SK-N-SH treated with all-trans-retinoic acid at 6 μM for 48 hours (cell line): Measurements from ENCODE around the gene CSGALNACT2.

Experiments used
- ATAC-seq: fragments of 200-7000 bp; cut with Tn5 transposase; 3 replicates; pipeline ENCODE4 v1.9.1; 2020; ENCODE audit warnings: mild to moderate bottlenecking, moderate library complexity
- ARNTL ChIP-seq: fragments of 450-650 bp; formaldehyde crosslinking; IDR thresholded peaks from 2 replicates; pipeline ENCODE4 v1.5.0; 2020; ENCODE audit warnings: low read depth, mild to moderate bottlenecking, moderate library complexity, borderline replicate concordance
- CSDC2 ChIP-seq: fragments of 250-450 bp; sonication (Bioruptor Pico); IDR thresholded peaks from 2 replicates; pipeline ENCODE4 v1.5.0; 2020; ENCODE audit warnings: mild to moderate bottlenecking, moderate library complexity
- CSRNP3 ChIP-seq: fragments of 250-450 bp; sonication (Bioruptor Pico); IDR thresholded peaks from 2 replicates; pipeline ENCODE4 v1.5.1; 2021; ENCODE audit warnings: mild to moderate bottlenecking, moderate library complexity
- GLIS3 ChIP-seq: fragments of 250-450 bp; sonication (Bioruptor Pico); IDR thresholded peaks from 2 replicates; pipeline ENCODE4 v1.5.0; 2020; ENCODE audit warnings: mild to moderate bottlenecking, moderate library complexity
- ISL1 ChIP-seq: fragments of 250-450 bp; sonication (Bioruptor Pico); IDR thresholded peaks from 2 replicates; pipeline ENCODE4 v2.1.2; 2022; ENCODE audit warnings: mild to moderate bottlenecking, moderate library complexity
- POU6F1 ChIP-seq: fragments of 250-450 bp; sonication (Bioruptor Pico); IDR thresholded peaks from 2 replicates; pipeline ENCODE4 v1.8.0; 2021; ENCODE audit warnings: low read depth, mild to moderate bottlenecking, moderate library complexity, borderline replicate concordance
- RARB ChIP-seq: fragments of 250-450 bp; sonication (Bioruptor Pico); IDR thresholded peaks from 2 replicates; pipeline ENCODE4 v1.8.0; 2021; ENCODE audit warnings: mild to moderate bottlenecking, moderate library complexity
- SNAI2 ChIP-seq: fragments of 250-450 bp; sonication (Bioruptor Pico); IDR thresholded peaks from 2 replicates; pipeline ENCODE4 v1.5.0; 2020; ENCODE audit warnings: mild to moderate bottlenecking, moderate library complexity
- TCF4 ChIP-seq: fragments of 250-450 bp; sonication (Bioruptor Pico); IDR thresholded peaks from 2 replicates; pipeline ENCODE4 v1.8.0; 2021; ENCODE audit warnings: mild to moderate bottlenecking, moderate library complexity, borderline replicate concordance
- TOX ChIP-seq: fragments of 250-450 bp; sonication (Bioruptor Pico); IDR thresholded peaks from 2 replicates; pipeline ENCODE4 v1.8.0; 2021; ENCODE audit warnings: mild to moderate bottlenecking, moderate library complexity, borderline replicate concordance
- TSHZ2 ChIP-seq: fragments of 250-450 bp; sonication (Bioruptor Pico); IDR thresholded peaks from 2 replicates; pipeline ENCODE4 v1.5.0; 2020; ENCODE audit warnings: mild to moderate bottlenecking, moderate library complexity
- ZC3H10 ChIP-seq: fragments of 250-450 bp; sonication (Bioruptor Pico); IDR thresholded peaks from 2 replicates; pipeline ENCODE4 v1.5.1; 2021; ENCODE audit warnings: mild to moderate bottlenecking, moderate library complexity
- ZFP3 ChIP-seq: fragments of 250-450 bp; sonication (Bioruptor Pico); IDR thresholded peaks from 2 replicates; pipeline ENCODE4 v1.5.0; 2020; ENCODE audit warnings: mild to moderate bottlenecking, moderate library complexity
- ZFP30 ChIP-seq: fragments of 450-650 bp; formaldehyde crosslinking; IDR thresholded peaks from 2 replicates; pipeline ENCODE4 v1.5.0; 2022; ENCODE audit warnings: mild to moderate bottlenecking, moderate library complexity
- ZNF565 ChIP-seq: fragments of 450-650 bp; formaldehyde crosslinking; conservative IDR thresholded peaks from 2 replicates; pipeline ENCODE4 v1.5.0; 2020; ENCODE audit warnings: low read depth, mild to moderate bottlenecking, moderate library complexity
- ZNF70 ChIP-seq: fragments of 450-650 bp; formaldehyde crosslinking; IDR thresholded peaks from 2 replicates; pipeline ENCODE4 v1.5.0; 2020; ENCODE audit warnings: mild to moderate bottlenecking, moderate library complexity
- ZNF8 ChIP-seq: fragments of 450-650 bp; formaldehyde crosslinking; IDR thresholded peaks from 2 replicates; pipeline ENCODE4 v1.5.0; 2020; ENCODE audit warnings: mild to moderate bottlenecking, moderate library complexity
- TF ChIP-seq, protein P1 (sequence below): fragments of 250-450 bp; sonication (Bioruptor Pico); IDR thresholded peaks from 2 replicates; pipeline ENCODE4 v1.8.0; 2020; ENCODE audit warnings: mild to moderate bottlenecking, moderate library complexity, borderline replicate concordance
- TF ChIP-seq, protein P2 (sequence below): fragments of 250-450 bp; sonication (Bioruptor Pico); IDR thresholded peaks from 2 replicates; pipeline ENCODE4 v1.5.1; 2020; ENCODE audit warnings: low read depth, mild to moderate bottlenecking, moderate library complexity

The CSGALNACT2 gene

DNA sequence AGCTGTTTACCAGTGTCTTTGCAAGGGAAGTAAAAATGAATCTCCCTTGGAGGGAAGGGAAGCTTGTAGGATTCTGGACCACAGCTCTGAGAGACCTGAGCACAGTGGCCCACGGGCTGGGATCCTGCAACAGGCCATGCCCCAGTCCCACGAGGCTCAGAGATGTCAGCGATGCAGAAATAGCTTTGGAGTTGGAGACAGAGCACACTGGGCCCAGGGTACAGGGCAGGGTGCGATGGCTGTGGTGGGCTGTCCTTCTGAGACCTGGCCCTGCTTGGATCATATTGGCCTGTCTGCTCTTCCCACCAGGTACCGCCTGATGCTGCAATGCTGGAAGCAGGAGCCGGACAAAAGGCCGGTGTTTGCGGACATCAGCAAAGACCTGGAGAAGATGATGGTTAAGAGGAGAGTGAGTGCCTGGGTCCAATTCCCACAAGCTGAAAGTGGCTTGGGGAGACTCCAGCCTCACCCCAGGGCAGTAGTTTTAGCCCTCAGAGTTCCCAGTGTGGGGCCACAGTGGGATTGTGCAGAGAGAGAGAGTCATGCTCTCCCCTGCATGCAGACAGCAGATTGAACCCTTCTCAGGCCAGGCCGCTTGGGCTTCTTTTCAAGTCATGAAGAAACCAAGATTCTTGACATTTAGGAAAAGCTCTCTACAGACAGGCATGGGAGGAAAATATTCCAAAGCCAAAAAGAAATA, 13.5 kb upstream of the CSGALNACT2 start (continued):
- TF ChIP-seq, protein P1, sequence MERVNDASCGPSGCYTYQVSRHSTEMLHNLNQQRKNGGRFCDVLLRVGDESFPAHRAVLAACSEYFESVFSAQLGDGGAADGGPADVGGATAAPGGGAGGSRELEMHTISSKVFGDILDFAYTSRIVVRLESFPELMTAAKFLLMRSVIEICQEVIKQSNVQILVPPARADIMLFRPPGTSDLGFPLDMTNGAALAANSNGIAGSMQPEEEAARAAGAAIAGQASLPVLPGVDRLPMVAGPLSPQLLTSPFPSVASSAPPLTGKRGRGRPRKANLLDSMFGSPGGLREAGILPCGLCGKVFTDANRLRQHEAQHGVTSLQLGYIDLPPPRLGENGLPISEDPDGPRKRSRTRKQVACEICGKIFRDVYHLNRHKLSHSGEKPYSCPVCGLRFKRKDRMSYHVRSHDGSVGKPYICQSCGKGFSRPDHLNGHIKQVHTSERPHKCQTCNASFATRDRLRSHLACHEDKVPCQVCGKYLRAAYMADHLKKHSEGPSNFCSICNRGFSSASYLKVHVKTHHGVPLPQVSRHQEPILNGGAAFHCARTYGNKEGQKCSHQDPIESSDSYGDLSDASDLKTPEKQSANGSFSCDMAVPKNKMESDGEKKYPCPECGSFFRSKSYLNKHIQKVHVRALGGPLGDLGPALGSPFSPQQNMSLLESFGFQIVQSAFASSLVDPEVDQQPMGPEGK (CRISPR knock-in tag) = no peak
- TF ChIP-seq ZNF8 (CRISPR knock-in tag) = no peak

DNA sequence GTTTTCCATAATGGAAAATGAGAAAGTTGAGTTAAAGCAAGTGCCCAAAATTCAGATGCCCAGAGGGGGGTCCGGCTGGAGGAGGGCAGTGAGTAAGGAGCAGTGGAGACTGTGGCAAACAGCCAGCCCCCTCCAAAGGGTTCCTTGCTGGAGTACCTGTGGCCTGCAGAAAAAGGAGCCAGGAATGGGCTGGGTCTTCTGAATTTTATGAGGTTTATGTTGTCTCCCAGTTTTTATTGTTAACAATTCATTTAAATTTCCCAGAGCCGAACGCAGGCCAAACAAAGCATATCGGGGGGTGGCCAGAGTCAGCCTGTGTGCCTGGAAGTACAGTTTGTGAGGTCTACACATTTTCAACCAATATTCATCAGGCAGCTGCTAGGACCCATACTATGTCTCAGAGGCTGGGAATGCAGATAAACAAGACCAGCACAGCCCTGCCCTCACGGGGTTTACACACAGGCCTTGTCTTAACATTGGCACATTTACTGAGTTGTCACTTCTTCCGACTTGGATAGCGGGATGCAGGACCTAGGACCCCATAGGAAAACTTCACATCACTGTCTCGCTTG, 12.9 kb upstream of the CSGALNACT2 start:
- ATAC-seq = no peak
- no peak for TF ChIP-seq ISL1
- no peak for TF ChIP-seq ZFP3 (CRISPR knock-in tag)
- TF ChIP-seq ZNF565 (CRISPR knock-in tag) = no peak
- TF ChIP-seq ARNTL (CRISPR knock-in tag) = no peak
- no peak for TF ChIP-seq ZFP30 (CRISPR knock-in tag)
- TF ChIP-seq TCF4 (CRISPR knock-in tag) = no peak
- no peak for TF ChIP-seq ZNF70 (CRISPR knock-in tag)
- TF ChIP-seq CSRNP3 (CRISPR knock-in tag) = no peak
- no peak for TF ChIP-seq TOX (CRISPR knock-in tag)
- TF ChIP-seq POU6F1 (CRISPR knock-in tag) = no peak
- no peak for TF ChIP-seq GLIS3 (CRISPR knock-in tag)
- TF ChIP-seq, all 23 proteins: peak for 0

DNA sequence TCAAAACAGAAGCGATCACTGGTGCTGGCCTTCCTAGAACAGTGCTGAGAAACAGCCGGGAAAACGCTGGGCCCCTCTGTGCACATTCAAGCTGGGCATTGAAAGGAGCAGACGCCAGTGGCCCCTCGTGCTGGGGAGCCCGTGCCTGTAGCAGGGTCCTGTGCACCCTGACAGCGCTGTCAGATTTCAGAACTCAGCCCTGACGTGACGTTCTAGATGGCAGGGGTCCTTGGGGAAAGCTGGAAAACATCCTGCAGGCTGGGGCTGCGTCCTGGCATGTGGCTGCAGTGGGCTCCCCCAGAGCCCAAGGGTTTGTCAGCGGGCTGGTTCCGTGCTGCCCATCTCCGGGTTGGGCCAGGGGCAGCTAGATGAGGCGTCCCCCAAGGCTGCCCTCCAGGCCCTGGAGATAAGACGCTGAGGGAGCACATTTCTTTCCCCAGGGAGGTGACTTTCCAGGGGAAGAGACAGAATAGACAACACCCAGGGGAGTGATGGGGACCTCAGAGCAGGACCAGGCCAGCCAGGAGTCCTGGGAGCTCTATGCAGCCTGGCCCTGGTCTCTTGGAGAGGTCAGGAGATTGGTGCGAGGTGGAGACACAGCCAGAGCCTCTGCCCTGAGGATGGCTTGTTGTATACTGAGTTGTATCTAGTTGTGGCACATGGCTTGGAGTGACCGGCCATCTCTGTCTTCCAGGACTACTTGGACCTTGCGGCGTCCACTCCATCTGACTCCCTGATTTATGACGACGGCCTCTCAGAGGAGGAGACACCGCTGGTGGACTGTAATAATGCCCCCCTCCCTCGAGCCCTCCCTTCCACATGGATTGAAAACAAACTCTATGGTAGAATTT, 12.1 kb upstream of the CSGALNACT2 start:
- no peak for ATAC-seq
- TF ChIP-seq CSDC2 (CRISPR knock-in tag) (no peak), ZC3H10 (no peak), ZNF8 (CRISPR knock-in tag) (no peak), ZNF70 (CRISPR knock-in tag) (no peak), ISL1 (no peak), ZFP30 (CRISPR knock-in tag) (no peak), SNAI2 (CRISPR knock-in tag) (no peak), ZFP3 (CRISPR knock-in tag) (no peak), CSRNP3 (CRISPR knock-in tag) (no peak), RARB (CRISPR knock-in tag) (no peak), TOX (CRISPR knock-in tag) (no peak), ZNF565 (CRISPR knock-in tag) (no peak), TSHZ2 (CRISPR knock-in tag) (no peak)
- TF ChIP-seq, protein P2, sequence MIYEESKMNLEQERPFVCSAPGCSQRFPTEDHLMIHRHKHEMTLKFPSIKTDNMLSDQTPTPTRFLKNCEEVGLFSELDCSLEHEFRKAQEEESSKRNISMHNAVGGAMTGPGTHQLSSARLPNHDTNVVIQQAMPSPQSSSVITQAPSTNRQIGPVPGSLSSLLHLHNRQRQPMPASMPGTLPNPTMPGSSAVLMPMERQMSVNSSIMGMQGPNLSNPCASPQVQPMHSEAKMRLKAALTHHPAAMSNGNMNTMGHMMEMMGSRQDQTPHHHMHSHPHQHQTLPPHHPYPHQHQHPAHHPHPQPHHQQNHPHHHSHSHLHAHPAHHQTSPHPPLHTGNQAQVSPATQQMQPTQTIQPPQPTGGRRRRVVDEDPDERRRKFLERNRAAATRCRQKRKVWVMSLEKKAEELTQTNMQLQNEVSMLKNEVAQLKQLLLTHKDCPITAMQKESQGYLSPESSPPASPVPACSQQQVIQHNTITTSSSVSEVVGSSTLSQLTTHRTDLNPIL (CRISPR knock-in tag) = no peak
